B cell (primary cell): ENCODE measurements around the gene SEPTIN2. TPM values are rescaled to one million over a fixed set of nuclear protein-coding genes. Genes with fewer than 3 reads are reported as not detected.
"Not testable (repeated sequence)": the region's sequence is repeated elsewhere in the genome, so short reads cannot be mapped to it uniquely, and the experiment has no call there.

Source experiments
- ATAC-seq: fragments of 200-7000 bp; cut with Tn5 transposase; one replicate; pipeline ENCODE4 v1.10.0; 2021; ENCODE audit warnings: low read depth, mild to moderate bottlenecking, moderate number of reproducible peaks, moderate library complexity
- CTCF ChIA-PET: fragments of 350-600 bp; sonication (Branson Sonifier 250); formaldehyde crosslinking; loops from one replicate; lab custom pipeline; 2021; ENCODE audit warnings: antibody characterized with exemption, inconsistent platforms; lab: Charles Lee
- POLR2A ChIA-PET: fragments of 350-600 bp; sonication (Branson Sonifier 250); formaldehyde crosslinking; loops from one replicate; lab custom pipeline; 2021; ENCODE audit warnings: antibody characterized with exemption; lab: Charles Lee
- DNase-seq: peaks from one replicate; pipeline ENCODE4 v3.0.0; 2013
- H2AFZ ChIP-seq: 2 replicates; pipeline ENCODE4 v1.6.1; 2012; ENCODE audit warnings: mild to moderate bottlenecking, low read depth, low read length; ENCODE audit not compliant: insufficient read depth, poor library complexity, severe bottlenecking
- H3K27ac ChIP-seq, 2 donors: 1 replicate in 1 of 2; 2 replicates in 1 of 2; pipeline ENCODE4 v1.5.1; 2012 to 2013; ENCODE audit warnings: low read length in 2 of 2, mild to moderate bottlenecking in 2 of 2, moderate library complexity in 1 of 2
- H3K27me3 ChIP-seq, 4 experiments: fragments of 200-600 bp in 1 of 4; sonication (generic) in 1 of 4; replicated peaks in 1 of 4; 1 replicate in 2 of 4; 2 replicates in 2 of 4; pipeline versions ENCODE4 v1.6.1 to v1.7.0; 2013 to 2016; ENCODE audit warnings: low read length in 3 of 4, mild to moderate bottlenecking in 2 of 4, mixed read lengths in 1 of 4, moderate library complexity in 1 of 4; ENCODE audit not compliant: insufficient read depth in 4 of 4, control insufficient read depth in 3 of 4; ENCODE audit errors: control extremely low read depth in 1 of 4
- H3K36me3 ChIP-seq, 2 experiments: replicated peaks in 1 of 2; 1 replicate in 1 of 2; 2 replicates in 1 of 2; pipeline versions ENCODE4 v1.6.1 to v1.7.1; 2013; ENCODE audit warnings: low read length in 1 of 2; ENCODE audit not compliant: insufficient read depth in 2 of 2, control insufficient read depth in 1 of 2; ENCODE audit errors: control extremely low read depth in 1 of 2, extremely low read depth in 1 of 2
- H3K4me1 ChIP-seq, 2 donors: fragments of 200-600 bp in 1 of 2; sonication (generic) in 1 of 2; 1 replicate in 1 of 2; 2 replicates in 1 of 2; pipeline versions ENCODE4 v1.5.1 to v1.6.1; 2013 to 2017; ENCODE audit warnings: low read length in 2 of 2; ENCODE audit not compliant: control insufficient read depth in 2 of 2, insufficient read depth in 2 of 2
- H3K4me2 ChIP-seq: replicated peaks from 2 replicates; pipeline ENCODE3; 2012; ENCODE audit warnings: mild to moderate bottlenecking, low read depth, low read length; ENCODE audit not compliant: poor library complexity, severe bottlenecking
- H3K4me3 ChIP-seq, 5 experiments: fragments of 200-600 bp in 1 of 5; sonication (generic) in 1 of 5; 1 replicate in 3 of 5; 2 replicates in 2 of 5; pipeline versions ENCODE4 v1.5.1 to v1.7.0; 2011 to 2016; ENCODE audit warnings: low read length in 4 of 5, mild to moderate bottlenecking in 4 of 5, low read depth in 2 of 5, control low read depth in 1 of 5, moderate library complexity in 1 of 5; ENCODE audit not compliant: insufficient read depth in 1 of 5; ENCODE audit errors: control extremely low read depth in 1 of 5, extremely low read depth in 1 of 5
- H3K79me2 ChIP-seq: fragments of 200-600 bp; sonication (generic); one replicate; pipeline ENCODE4 v1.6.0; 2016; ENCODE audit warnings: low read length; ENCODE audit not compliant: control insufficient read depth, insufficient read depth
- H3K9ac ChIP-seq: fragments of 200-600 bp; sonication (generic); 2 replicates; pipeline ENCODE4 v1.6.1; 2017; ENCODE audit warnings: mild to moderate bottlenecking, low read length, moderate library complexity
- H3K9me3 ChIP-seq, 3 donors: one replicate each; pipeline versions ENCODE4 v1.6.1 to v1.7.1; 2013; ENCODE audit warnings: low read length in 2 of 3; ENCODE audit not compliant: control insufficient read depth in 2 of 3, insufficient read depth in 1 of 3; ENCODE audit errors: control extremely low read depth in 1 of 3
- H4K20me1 ChIP-seq: 2 replicates; pipeline ENCODE4 v1.6.0; 2012; ENCODE audit warnings: mild to moderate bottlenecking, low read length; ENCODE audit not compliant: insufficient read depth, control insufficient read depth, poor library complexity, severe bottlenecking
- H3K27ac Mint-ChIP-seq: one replicate; pipeline ENCODE4 v1.8.0; 2021; ENCODE audit warnings: mixed read lengths
- H3K27me3 Mint-ChIP-seq: one replicate; pipeline ENCODE4 v1.8.0; 2021; ENCODE audit warnings: mixed read lengths
- H3K4me1 Mint-ChIP-seq: one replicate; pipeline ENCODE4 v1.8.0; 2021; ENCODE audit warnings: mixed read lengths
- H3K4me3 Mint-ChIP-seq: one replicate; pipeline ENCODE4 v1.8.0; 2021; ENCODE audit warnings: mixed read lengths
- H3K9me3 Mint-ChIP-seq: one replicate; pipeline ENCODE4 v1.8.0; 2022; ENCODE audit warnings: mixed read lengths; ENCODE audit not compliant: insufficient read depth
- EZH2 ChIP-seq: IDR thresholded peaks from 2 replicates; pipeline ENCODE4 v1.6.1; 2012; ENCODE audit warnings: borderline replicate concordance, low read depth, mild to moderate bottlenecking, moderate library complexity, low read length; ENCODE audit not compliant: insufficient read depth, poor library complexity, severe bottlenecking
- WGBS: methylation state at CpG from one replicate; pipeline ENCODE4 v1.1.5; 2013; ENCODE audit warnings: missing lambda C conversion rate; ENCODE audit not compliant: insufficient coverage; 5-methylcytosine and 5-hydroxymethylcytosine counted together
- intact Hi-C: fragments of 100-400 bp; cut with micrococcal nuclease; formaldehyde crosslinking; loops from one replicate; pipeline ENCODE4 v1.10.0; 2022
- polyA plus RNA-seq: library from polyadenylated mRNA; depleted of rRNA; stranded (reverse); fragments of >200 nt; gene quantifications from 2 replicates; pipeline ENCODE4 v1.2.3, GENCODE V29; 2012
- total RNA-seq, 2 donors: library from RNA; stranded (reverse); fragments of 120-200 nt in 1 of 2; gene quantifications; 1 replicate in 1 of 2; 2 replicates in 1 of 2; pipeline versions ENCODE4 v1.2.3 to v1.2.4, GENCODE V29; 2013 to 2022

Gene SEPTIN2
- total and polyA plus RNA-seq, 2 donors (not counting 1 experiment from before 2014, with no cell fraction given) = 71.8 to 270 TPM

GRCh38 chr2:241381872-241382271 lies 66.1 kb downstream of the SEPTIN2 start:
- TF ChIP-seq EZH2 = no peak
- ATAC-seq (no peak), DNase-seq (no peak)
- Histone ChIP-seq H3K9me3 (no peaks in the 10 kb centered on the region), H3K4me3 (no peak overlapping the region), H3K27ac (no peak overlapping the region), H4K20me1 (peaks cover 49% of the 10 kb centered on the region), H3K79me2 (peaks cover 78% of the 10 kb centered on the region), H3K27me3 (no peaks in the 10 kb centered on the region), H3K36me3 (peaks cover 0 to 18% of the 10 kb centered on the region in 2 experiments), H3K4me2 (no peak overlapping the region), H3K4me1 (no peaks in the 10 kb centered on the region), H2AFZ (no peak overlapping the region), H3K9ac (no peak overlapping the region)
- WGBS = 30% methylated on average over 4 of the region's 4 CpGs
- Mint-ChIP-seq H3K27me3 (no peaks in the 10 kb centered on the region), H3K9me3 (no peaks in the 10 kb centered on the region), H3K4me1 (peaks cover 23% of the 10 kb centered on the region), H3K4me3 (no peak overlapping the region), H3K27ac (no peak overlapping the region)
- ChIA-PET POLR2A (no interaction called here), CTCF (interaction anchor here (1.1 to 1.2 kb wide), 2 partner anchors 8 to 9 kb away, joined by 3 read pairs; no protein-coding TSS in a partner anchor)
- intact Hi-C loops = no loop called here

GRCh38 chr2:241385450-241385849 lies 69.7 kb downstream of the SEPTIN2 start:
- DNase-seq, H3K4me1 ChIP-seq, H3K4me3 Mint-ChIP-seq, H3K27ac ChIP-seq, H3K9me3 ChIP-seq, H3K4me3 ChIP-seq, H2AFZ ChIP-seq, H3K27ac Mint-ChIP-seq, H3K9me3 Mint-ChIP-seq, intact Hi-C loops, H3K4me2 ChIP-seq, H3K9ac ChIP-seq, H3K27me3 Mint-ChIP-seq, H3K27me3 ChIP-seq, ATAC-seq, CTCF ChIA-PET: not testable (repeated sequence)
- H4K20me1 ChIP-seq = peaks cover 29% of the 10 kb centered on the region
- POLR2A ChIA-PET = interaction anchor here (0.6 kb wide), 1 partner anchor 79 kb away, joined by 4 read pairs; no protein-coding TSS in a partner anchor
- H3K36me3 ChIP-seq = peaks cover 0 to 18% of the 10 kb centered on the region in 2 experiments
- 100% methylated on average over 1 of the region's 7 CpGs for WGBS
- H3K4me1 Mint-ChIP-seq = peaks cover 23% of the 10 kb centered on the region
- H3K79me2 ChIP-seq = peaks cover 49% of the 10 kb centered on the region
